ENCODE results near the gene C15orf62.
A peak's percentile ranks its signal among the peaks of the same experiment; 100 is the strongest.

The C15orf62 gene

GRCh38 chr15:40769274-40770146 lies at the start of gene C15orf62:
C15orf62 (plus strand) TSS chr15:40769980; CDS start chr15:40770496, 516 bp downstream.
- Mint-ChIP-seq H3K27ac (peak within 1 kb of the TSS; percentile 96), H3K36me3 (peaks cover 31 to 37% of the 10 kb centered on the region in 2 donors), H3K4me3 (peak within 1 kb of the TSS; percentile 79 to 80), H3K4me1 (peaks cover 51 to 73% of the 10 kb centered on the region in 2 donors), H3K27me3 (no peaks in the 10 kb centered on the region), H3K9me3 (no peaks in the 10 kb centered on the region)
- peak; percentile 90 for DNase-seq
- peak; percentile 81 to 85 for ATAC-seq (replicated peaks)

- Mint-ChIP-seq H3K27ac (no peak overlapping the region), H3K9me3 (no peaks in the 10 kb centered on the region), H3K4me3 (no peak overlapping the region), H3K27me3 (no peaks in the 10 kb centered on the region), H3K36me3 (peaks cover 4 to 6% of the 10 kb centered on the region in 2 donors), H3K4me1 (no peaks in the 10 kb centered on the region)
- ATAC-seq (replicated peaks) (no peak), DNase-seq (no peak)
These were observed 48.1 kb upstream of the C15orf62 start for GRCh38 chr15:40721701-40722100.

- Mint-ChIP-seq H3K27me3 (no peaks in the 10 kb centered on the region), H3K4me3 (no peak overlapping the region), H3K4me1 (no peaks in the 10 kb centered on the region), H3K27ac (no peak overlapping the region), H3K9me3 (no peaks in the 10 kb centered on the region), H3K36me3 (peaks cover 4 to 6% of the 10 kb centered on the region in 2 donors)
- no peak for ATAC-seq (replicated peaks)
- no peak for DNase-seq
These were observed 47.4 kb upstream of the C15orf62 start for GRCh38 chr15:40722354-40722753.

- no peak overlapping the region for H3K27ac Mint-ChIP-seq
- no peak for ATAC-seq (replicated peaks)
These were observed 46.8 kb upstream of the C15orf62 start for GRCh38 chr15:40722934-40723333.

GRCh38 chr15:40723919-40724318 lies 45.9 kb upstream of the C15orf62 start:
- no peak for ATAC-seq (replicated peaks)
- no peaks in the 10 kb centered on the region for H3K9me3 Mint-ChIP-seq

More at GRCh38 chr15:40722934-40723333, 46.8 kb upstream of the C15orf62 start:
- H3K36me3 Mint-ChIP-seq: peaks cover 2 to 4% of the 10 kb centered on the region in 2 donors
- H3K27me3 Mint-ChIP-seq: no peaks in the 10 kb centered on the region
- DNase-seq: no peak
- no peaks in the 10 kb centered on the region for H3K4me1 Mint-ChIP-seq
- H3K9me3 Mint-ChIP-seq: no peaks in the 10 kb centered on the region
- H3K4me3 Mint-ChIP-seq: no peak overlapping the region

GRCh38 chr15:40731034-40731433 lies 38.7 kb upstream of the C15orf62 start:
- no peak overlapping the region for H3K4me3 Mint-ChIP-seq
- no peak for ATAC-seq (replicated peaks)

More at GRCh38 chr15:40723919-40724318, 45.9 kb upstream of the C15orf62 start:
- Mint-ChIP-seq H3K4me3 (no peak overlapping the region), H3K27ac (no peak overlapping the region), H3K27me3 (no peaks in the 10 kb centered on the region), H3K36me3 (peaks cover 5 to 9% of the 10 kb centered on the region in 2 donors), H3K4me1 (no peaks in the 10 kb centered on the region)
- no peak for DNase-seq

GRCh38 chr15:40736575-40736974 lies 33.2 kb upstream of the C15orf62 start:
- no peaks in the 10 kb centered on the region for H3K9me3 Mint-ChIP-seq
- no peak for DNase-seq
- H3K36me3 Mint-ChIP-seq: peaks cover 24 to 33% of the 10 kb centered on the region in 2 donors
- H3K4me1 Mint-ChIP-seq: no peaks in the 10 kb centered on the region
- H3K27ac Mint-ChIP-seq: no peak overlapping the region
- H3K4me3 Mint-ChIP-seq: no peak overlapping the region
- H3K27me3 Mint-ChIP-seq: no peaks in the 10 kb centered on the region
- no peak for ATAC-seq (replicated peaks)

More at GRCh38 chr15:40731034-40731433, 38.7 kb upstream of the C15orf62 start:
- H3K36me3 Mint-ChIP-seq: peaks cover 16 to 36% of the 10 kb centered on the region in 2 donors
- H3K9me3 Mint-ChIP-seq: no peaks in the 10 kb centered on the region
- no peak overlapping the region for H3K27ac Mint-ChIP-seq
- no peaks in the 10 kb centered on the region for H3K27me3 Mint-ChIP-seq
- H3K4me1 Mint-ChIP-seq: no peaks in the 10 kb centered on the region
- no peak for DNase-seq

GRCh38 chr15:40737048-40737447 lies 32.7 kb upstream of the C15orf62 start:
- H3K4me1 Mint-ChIP-seq: no peaks in the 10 kb centered on the region
- H3K9me3 Mint-ChIP-seq: no peaks in the 10 kb centered on the region
- H3K4me3 Mint-ChIP-seq: no peak overlapping the region
- DNase-seq: no peak
- no peak overlapping the region for H3K27ac Mint-ChIP-seq
- peaks cover 24 to 33% of the 10 kb centered on the region in 2 donors for H3K36me3 Mint-ChIP-seq
- H3K27me3 Mint-ChIP-seq: no peaks in the 10 kb centered on the region
- no peak for ATAC-seq (replicated peaks)

- ATAC-seq (replicated peaks) (no peak), DNase-seq (no peak)
- Mint-ChIP-seq H3K4me3 (no peak overlapping the region), H3K4me1 (no peaks in the 10 kb centered on the region), H3K9me3 (no peaks in the 10 kb centered on the region), H3K27ac (no peak overlapping the region), H3K36me3 (peaks cover 35 to 42% of the 10 kb centered on the region in 2 donors), H3K27me3 (no peaks in the 10 kb centered on the region)
These were observed 30.7 kb upstream of the C15orf62 start for GRCh38 chr15:40739047-40739446.

GRCh38 chr15:40739854-40740253 lies 29.9 kb upstream of the C15orf62 start:
- no peak overlapping the region for H3K4me3 Mint-ChIP-seq
- no peak for DNase-seq
- H3K27me3 Mint-ChIP-seq: no peaks in the 10 kb centered on the region
- no peaks in the 10 kb centered on the region for H3K4me1 Mint-ChIP-seq
- H3K27ac Mint-ChIP-seq: peak overlapping the region; percentile 42
- no peaks in the 10 kb centered on the region for H3K9me3 Mint-ChIP-seq
- ATAC-seq (replicated peaks): no peak
- H3K36me3 Mint-ChIP-seq: peaks cover 37 to 44% of the 10 kb centered on the region in 2 donors

- Mint-ChIP-seq H3K4me3 (no peak overlapping the region), H3K9me3 (no peaks in the 10 kb centered on the region), H3K27ac (no peak overlapping the region), H3K27me3 (no peaks in the 10 kb centered on the region), H3K36me3 (peaks cover 31 to 43% of the 10 kb centered on the region in 2 donors), H3K4me1 (peaks cover 0 to 4% of the 10 kb centered on the region in 2 donors)
- DNase-seq: no peak
- no peak for ATAC-seq (replicated peaks)
These were observed 26.3 kb upstream of the C15orf62 start for GRCh38 chr15:40743485-40743901.

GRCh38 chr15:40743921-40744814 lies 25.6 kb upstream of the C15orf62 start:
- ATAC-seq (replicated peaks) (no peak), DNase-seq (no peak)
- peaks cover 0 to 4% of the 10 kb centered on the region in 2 donors for H3K4me1 Mint-ChIP-seq
- no peaks in the 10 kb centered on the region for H3K27me3 Mint-ChIP-seq
- no peak overlapping the region for H3K27ac Mint-ChIP-seq
- no peak overlapping the region for H3K4me3 Mint-ChIP-seq
- H3K36me3 Mint-ChIP-seq: peaks cover 29 to 43% of the 10 kb centered on the region in 2 donors
- H3K9me3 Mint-ChIP-seq: no peaks in the 10 kb centered on the region

- Mint-ChIP-seq H3K9me3 (no peaks in the 10 kb centered on the region), H3K27me3 (no peaks in the 10 kb centered on the region), H3K4me1 (peaks cover 0 to 4% of the 10 kb centered on the region in 2 donors), H3K4me3 (no peak overlapping the region), H3K36me3 (peaks cover 32 to 48% of the 10 kb centered on the region in 2 donors), H3K27ac (no peak overlapping the region)
- ATAC-seq (replicated peaks) (no peak), DNase-seq (no peak)
These were observed 25.0 kb upstream of the C15orf62 start for GRCh38 chr15:40744815-40745152.

GRCh38 chr15:40746916-40747418 lies 22.8 kb upstream of the C15orf62 start:
- peaks cover 41 to 54% of the 10 kb centered on the region in 2 donors for H3K36me3 Mint-ChIP-seq
- peak overlapping the region; percentile 83 for H3K27ac Mint-ChIP-seq
- no peak for DNase-seq

More at GRCh38 chr15:40746916-40747418, 22.8 kb upstream of the C15orf62 start:
- Mint-ChIP-seq H3K4me3 (no peak overlapping the region), H3K9me3 (no peaks in the 10 kb centered on the region), H3K4me1 (peaks cover 0 to 4% of the 10 kb centered on the region in 2 donors), H3K27me3 (no peaks in the 10 kb centered on the region)
- no peak for ATAC-seq (replicated peaks)

Data from stimulated activated naive B cell treated with anti-CD40 and anti-IgM and Interleukin-4, amounts not matched to agents 10 μg/mL and 1 μg/mL and 100 μg/mL, for 72 hours (primary cell).